DOHH2 (cell line): ENCODE data around the gene HRH1.

Source experiments
- H3F3A ChIP-seq: fragments of 200-600 bp; sonication (generic), shearing (Covaris generic); 2 replicates; pipeline ENCODE4 v1.6.0; 2016; ENCODE audit warnings: antibody characterized with exemption, mild to moderate bottlenecking; ENCODE audit not compliant: control insufficient read depth, insufficient read depth
- H3K27ac ChIP-seq: fragments of 200-600 bp; sonication (generic); 2 replicates; pipeline ENCODE4 v1.5.1; 2014; ENCODE audit warnings: low read depth, mild to moderate bottlenecking, low read length, moderate library complexity
- H3K27me3 ChIP-seq: fragments of 200-600 bp; sonication (generic); 2 replicates; pipeline ENCODE4 v1.6.1; 2014; ENCODE audit warnings: mild to moderate bottlenecking, low read length, mixed read lengths; ENCODE audit not compliant: control insufficient read depth
- H3K36me3 ChIP-seq: fragments of 200-600 bp; sonication (generic); 2 replicates; pipeline ENCODE4 v1.6.1; 2014; ENCODE audit warnings: mild to moderate bottlenecking, low read length, moderate library complexity, mixed read lengths; ENCODE audit not compliant: control insufficient read depth
- H3K4me1 ChIP-seq: fragments of 200-600 bp; sonication (generic); 2 replicates; pipeline ENCODE4 v1.6.1; 2014; ENCODE audit warnings: mild to moderate bottlenecking, low read length, mixed read lengths; ENCODE audit not compliant: control insufficient read depth
- H3K4me2 ChIP-seq: fragments of 200-600 bp; sonication (generic); 2 replicates; pipeline ENCODE4 v1.6.0; 2014; ENCODE audit warnings: mild to moderate bottlenecking, low read length, moderate library complexity
- H3K4me3 ChIP-seq: fragments of 200-600 bp; sonication (generic); 2 replicates; pipeline ENCODE4 v1.5.1; 2014; ENCODE audit warnings: mild to moderate bottlenecking, low read length, mixed read lengths
- H3K79me2 ChIP-seq: fragments of 200-600 bp; sonication (generic); 2 replicates; pipeline ENCODE4 v1.6.1; 2014; ENCODE audit warnings: mild to moderate bottlenecking, low read length, mixed read lengths; ENCODE audit not compliant: control insufficient read depth
- H3K9me2 ChIP-seq: fragments of 200-600 bp; sonication (generic); replicated peaks from 2 replicates; pipeline ENCODE4 v1.6.1; 2014; ENCODE audit warnings: mild to moderate bottlenecking, low read length, mixed read lengths; ENCODE audit not compliant: control insufficient read depth
- H3K9me3 ChIP-seq: fragments of 200-600 bp; sonication (generic); 2 replicates; pipeline ENCODE4 v1.6.1; 2014; ENCODE audit warnings: antibody characterized with exemption, low read length, mixed read lengths; ENCODE audit not compliant: control insufficient read depth, insufficient read depth
- H4K20me1 ChIP-seq: fragments of 200-600 bp; sonication (generic); 2 replicates; pipeline ENCODE4 v1.6.0; 2014; ENCODE audit warnings: low read depth, mild to moderate bottlenecking, antibody characterized with exemption, low read length, moderate library complexity; ENCODE audit not compliant: control insufficient read depth, insufficient read depth
- CTCF ChIP-seq: fragments of 200-600 bp; sonication (generic); IDR thresholded peaks from one replicate; pipeline ENCODE4 v1.5.1; 2014; ENCODE audit warnings: antibody characterized with exemption, mild to moderate bottlenecking, low read depth, low read length; ENCODE audit not compliant: poor library complexity, severe bottlenecking
- EZH2phosphoT487 ChIP-seq: fragments of 200-600 bp; sonication (generic); IDR thresholded peaks from 2 replicates; pipeline ENCODE4 v1.6.1; 2017; ENCODE audit warnings: borderline replicate concordance, mild to moderate bottlenecking, antibody characterized with exemption, low read length, moderate library complexity, mixed read lengths

HRH1 gene

GRCh38 chr3:11132861-11133260 is 21.4 kb upstream of the HRH1 start:
- no peaks in the 10 kb centered on the region for H3K9me3 ChIP-seq
- H3K27ac ChIP-seq: no peak overlapping the region
- no peaks in the 10 kb centered on the region for H4K20me1 ChIP-seq
- H3K79me2 ChIP-seq: no peaks in the 10 kb centered on the region
- no peaks in the 10 kb centered on the region for H3K9me2 ChIP-seq
- no peaks in the 10 kb centered on the region for H3K27me3 ChIP-seq
- H3F3A ChIP-seq: no peaks in the 10 kb centered on the region
- H3K4me2 ChIP-seq: no peak overlapping the region
- H3K4me3 ChIP-seq: no peak overlapping the region
- no peaks in the 10 kb centered on the region for H3K4me1 ChIP-seq
- TF ChIP-seq EZH2phosphoT487 (no peak), CTCF (no peak)
- no peaks in the 10 kb centered on the region for H3K36me3 ChIP-seq

- Histone ChIP-seq H3K9me3 (no peaks in the 10 kb centered on the region), H3K79me2 (no peaks in the 10 kb centered on the region), H3F3A (no peaks in the 10 kb centered on the region), H4K20me1 (no peaks in the 10 kb centered on the region), H3K9me2 (no peaks in the 10 kb centered on the region), H3K4me3 (no peak overlapping the region), H3K4me2 (no peak overlapping the region), H3K27ac (no peak overlapping the region), H3K27me3 (no peaks in the 10 kb centered on the region), H3K36me3 (no peaks in the 10 kb centered on the region), H3K4me1 (no peaks in the 10 kb centered on the region)
- TF ChIP-seq EZH2phosphoT487 (no peak), CTCF (no peak)
These were observed 19.5 kb upstream of the HRH1 start for GRCh38 chr3:11134794-11135193.

DNA sequence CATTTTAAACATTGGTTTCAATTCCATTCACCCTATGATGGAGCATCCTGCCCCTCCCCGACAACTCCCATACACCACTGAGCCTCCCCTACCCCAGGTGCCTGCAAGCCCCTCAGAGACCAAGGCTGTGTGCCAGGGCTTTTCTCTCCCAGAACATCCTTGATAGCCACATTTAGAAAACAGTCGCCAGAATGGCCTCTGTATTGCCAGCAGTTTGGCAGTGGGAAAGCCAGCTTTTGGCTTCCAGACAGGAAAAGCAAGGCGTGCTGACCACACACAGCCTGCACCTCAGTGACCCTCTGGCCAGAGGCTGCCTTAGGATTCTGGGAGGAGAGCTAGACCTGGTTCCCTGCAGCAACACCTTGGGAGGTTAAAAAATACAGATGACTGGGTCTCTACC is 18.2 kb upstream of the HRH1 start:
- Histone ChIP-seq H3K27ac (no peak overlapping the region), H3F3A (no peaks in the 10 kb centered on the region), H3K4me1 (peaks cover 8% of the 10 kb centered on the region), H3K9me3 (no peaks in the 10 kb centered on the region), H3K4me2 (no peak overlapping the region), H3K27me3 (no peaks in the 10 kb centered on the region), H3K4me3 (no peak overlapping the region), H3K36me3 (no peaks in the 10 kb centered on the region), H4K20me1 (no peaks in the 10 kb centered on the region), H3K9me2 (no peaks in the 10 kb centered on the region), H3K79me2 (no peaks in the 10 kb centered on the region)
- TF ChIP-seq EZH2phosphoT487: no peak
- TF ChIP-seq CTCF: no peak
